ENCODE measurements around the gene HDGFL1. TPM values are rescaled to one million over a fixed set of nuclear protein-coding genes. Genes with fewer than 3 reads are reported as not detected.

HDGFL1 gene
- total and polyA plus RNA-seq, 2 experiments from 2014 or later, result not detected

- H3K79me2 ChIP-seq (replicated peaks; ENCODE audit: insufficient read depth), result no peaks in the 10 kb centered on the region
- no peak overlapping the region for H2AFZ ChIP-seq
- no peaks in the 10 kb centered on the region for H3K27me3 ChIP-seq (ENCODE audit: insufficient read depth)
- no peaks in the 10 kb centered on the region; the same call in 1 of the 2 replicates for H3K36me3 ChIP-seq (ENCODE audit: insufficient read depth)
- DNase-seq (ENCODE audit: low spot score), result no peak
- TF ChIP-seq CREB1 (CRISPR knock-in tag; IDR thresholded peaks at IDR 0.05; ENCODE audit: low read depth), result no peak
- TF ChIP-seq NANOG (IDR thresholded peaks at IDR 0.05; ENCODE audit: borderline replicate concordance), result no peak
- no peak for TF ChIP-seq ETS1 (IDR thresholded peaks at IDR 0.05)
- H3K27me3 Mint-ChIP-seq (ENCODE audit: insufficient read depth, low read depth, poor library complexity), result no peaks in the 10 kb centered on the region
- no peak overlapping the region for H3K4me2 ChIP-seq
- ATAC-seq, result no peak
- H3K36me3 Mint-ChIP-seq (ENCODE audit: low read depth), result no peaks in the 10 kb centered on the region; the same call in 2 of the 3 replicates
- H3K9me3 Mint-ChIP-seq, result no peaks in the 10 kb centered on the region; the same call in 2 of the 3 replicates
- H3F3A ChIP-seq (replicated peaks; ENCODE audit: low read depth), result no peaks in the 10 kb centered on the region
- no peaks in the 10 kb centered on the region for H3K4me1 ChIP-seq (ENCODE audit: insufficient read depth)
- no peak overlapping the region for H3K27ac Mint-ChIP-seq
- H3K9me2 ChIP-seq (ENCODE audit: insufficient read depth), result no peaks in the 10 kb centered on the region
- no peaks in the 10 kb centered on the region for H3K4me1 Mint-ChIP-seq
- no peaks in the 10 kb centered on the region for H4K20me1 ChIP-seq (replicated peaks; ENCODE audit: insufficient read depth)
- no peak overlapping the region for H3K27ac ChIP-seq (ENCODE audit: low read depth)
- H3K4me3 Mint-ChIP-seq, result no peak overlapping the region
- no peak overlapping the region for H3K4me3 ChIP-seq
These were observed 12.4 kb upstream of the HDGFL1 start for GRCh38 chr6:22557007-22557406.

DNA sequence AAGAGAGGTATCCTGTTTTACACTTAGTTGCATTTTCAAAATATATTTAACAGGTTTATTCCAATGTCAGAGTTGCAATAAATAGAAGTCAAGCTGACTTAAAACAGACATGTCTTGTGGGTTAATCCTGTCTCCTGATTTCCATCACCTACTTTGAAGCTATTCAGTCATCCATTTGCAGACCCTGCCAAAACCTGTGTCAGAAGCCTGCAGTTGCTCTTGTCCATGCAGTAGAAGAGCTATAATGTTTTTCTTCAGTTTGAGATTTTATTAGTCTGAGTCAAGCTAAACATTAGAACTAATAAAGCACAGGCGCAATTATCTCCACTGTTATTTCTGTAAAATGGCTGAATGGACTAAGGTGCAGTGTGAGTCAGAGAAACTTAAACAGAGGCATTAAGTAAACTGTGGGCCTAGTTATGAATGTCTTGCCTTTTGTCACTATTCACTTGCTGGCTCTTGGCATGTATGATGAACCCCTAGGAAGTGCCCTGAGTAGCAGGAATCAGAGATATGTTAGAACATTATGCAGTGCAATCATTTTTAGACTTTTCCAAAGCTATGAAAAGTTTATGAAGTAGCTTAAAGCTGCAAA is 11.0 kb upstream of the HDGFL1 start:
- TF ChIP-seq ETS1 (IDR thresholded peaks at IDR 0.05) (no peak), CREB1 (CRISPR knock-in tag; IDR thresholded peaks at IDR 0.05; ENCODE audit: low read depth) (no peak), JUNB (IDR thresholded peaks at IDR 0.05; ENCODE audit: unreplicated experiment) (no peak), STAT1 (IDR thresholded peaks at IDR 0.05; ENCODE audit: unreplicated experiment) (no peak), POLR2AphosphoS5 (IDR thresholded peaks at IDR 0.05; ENCODE audit: low read depth) (no peak)
- TF ChIP-seq, protein P1, sequence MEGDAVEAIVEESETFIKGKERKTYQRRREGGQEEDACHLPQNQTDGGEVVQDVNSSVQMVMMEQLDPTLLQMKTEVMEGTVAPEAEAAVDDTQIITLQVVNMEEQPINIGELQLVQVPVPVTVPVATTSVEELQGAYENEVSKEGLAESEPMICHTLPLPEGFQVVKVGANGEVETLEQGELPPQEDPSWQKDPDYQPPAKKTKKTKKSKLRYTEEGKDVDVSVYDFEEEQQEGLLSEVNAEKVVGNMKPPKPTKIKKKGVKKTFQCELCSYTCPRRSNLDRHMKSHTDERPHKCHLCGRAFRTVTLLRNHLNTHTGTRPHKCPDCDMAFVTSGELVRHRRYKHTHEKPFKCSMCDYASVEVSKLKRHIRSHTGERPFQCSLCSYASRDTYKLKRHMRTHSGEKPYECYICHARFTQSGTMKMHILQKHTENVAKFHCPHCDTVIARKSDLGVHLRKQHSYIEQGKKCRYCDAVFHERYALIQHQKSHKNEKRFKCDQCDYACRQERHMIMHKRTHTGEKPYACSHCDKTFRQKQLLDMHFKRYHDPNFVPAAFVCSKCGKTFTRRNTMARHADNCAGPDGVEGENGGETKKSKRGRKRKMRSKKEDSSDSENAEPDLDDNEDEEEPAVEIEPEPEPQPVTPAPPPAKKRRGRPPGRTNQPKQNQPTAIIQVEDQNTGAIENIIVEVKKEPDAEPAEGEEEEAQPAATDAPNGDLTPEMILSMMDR (conservative IDR thresholded peaks at IDR 0.05; ENCODE audit: low read depth in 2 of 2), result no peak
- Histone ChIP-seq H3K9me2 (ENCODE audit: insufficient read depth) (no peaks in the 10 kb centered on the region), H3K27ac (ENCODE audit: low read depth) (no peak overlapping the region), H3K36me3 (ENCODE audit: insufficient read depth) (no peaks in the 10 kb centered on the region; the same call in 1 of the 2 replicates), H4K20me1 (replicated peaks; ENCODE audit: insufficient read depth) (no peaks in the 10 kb centered on the region), H2AFZ (no peak overlapping the region), H3K27me3 (ENCODE audit: insufficient read depth) (no peaks in the 10 kb centered on the region), H3K4me3 (no peak overlapping the region), H3F3A (replicated peaks; ENCODE audit: low read depth) (no peaks in the 10 kb centered on the region), H3K4me2 (no peak overlapping the region), H3K79me2 (replicated peaks; ENCODE audit: insufficient read depth) (no peaks in the 10 kb centered on the region), H3K4me1 (ENCODE audit: insufficient read depth) (no peaks in the 10 kb centered on the region)
- Mint-ChIP-seq H3K4me1 (no peaks in the 10 kb centered on the region), H3K4me3 (no peak overlapping the region), H3K36me3 (ENCODE audit: low read depth) (no peaks in the 10 kb centered on the region; the same call in 2 of the 3 replicates), H3K9me3 (no peaks in the 10 kb centered on the region), H3K27ac (no peak overlapping the region), H3K27me3 (ENCODE audit: insufficient read depth, low read depth, poor library complexity) (no peaks in the 10 kb centered on the region)
- no peak for ATAC-seq
- DNase-seq (ENCODE audit: low spot score), result no peak
